ENCODE measurements around the gene LETMD1. TPM values are rescaled to one million over a fixed set of nuclear protein-coding genes. Genes with fewer than 3 reads are reported as not detected.

Gene LETMD1, protein sequence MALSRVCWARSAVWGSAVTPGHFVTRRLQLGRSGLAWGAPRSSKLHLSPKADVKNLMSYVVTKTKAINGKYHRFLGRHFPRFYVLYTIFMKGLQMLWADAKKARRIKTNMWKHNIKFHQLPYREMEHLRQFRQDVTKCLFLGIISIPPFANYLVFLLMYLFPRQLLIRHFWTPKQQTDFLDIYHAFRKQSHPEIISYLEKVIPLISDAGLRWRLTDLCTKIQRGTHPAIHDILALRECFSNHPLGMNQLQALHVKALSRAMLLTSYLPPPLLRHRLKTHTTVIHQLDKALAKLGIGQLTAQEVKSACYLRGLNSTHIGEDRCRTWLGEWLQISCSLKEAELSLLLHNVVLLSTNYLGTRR
- 53.6 and 58.4 TPM in 2 replicates for total RNA-seq

DNA sequence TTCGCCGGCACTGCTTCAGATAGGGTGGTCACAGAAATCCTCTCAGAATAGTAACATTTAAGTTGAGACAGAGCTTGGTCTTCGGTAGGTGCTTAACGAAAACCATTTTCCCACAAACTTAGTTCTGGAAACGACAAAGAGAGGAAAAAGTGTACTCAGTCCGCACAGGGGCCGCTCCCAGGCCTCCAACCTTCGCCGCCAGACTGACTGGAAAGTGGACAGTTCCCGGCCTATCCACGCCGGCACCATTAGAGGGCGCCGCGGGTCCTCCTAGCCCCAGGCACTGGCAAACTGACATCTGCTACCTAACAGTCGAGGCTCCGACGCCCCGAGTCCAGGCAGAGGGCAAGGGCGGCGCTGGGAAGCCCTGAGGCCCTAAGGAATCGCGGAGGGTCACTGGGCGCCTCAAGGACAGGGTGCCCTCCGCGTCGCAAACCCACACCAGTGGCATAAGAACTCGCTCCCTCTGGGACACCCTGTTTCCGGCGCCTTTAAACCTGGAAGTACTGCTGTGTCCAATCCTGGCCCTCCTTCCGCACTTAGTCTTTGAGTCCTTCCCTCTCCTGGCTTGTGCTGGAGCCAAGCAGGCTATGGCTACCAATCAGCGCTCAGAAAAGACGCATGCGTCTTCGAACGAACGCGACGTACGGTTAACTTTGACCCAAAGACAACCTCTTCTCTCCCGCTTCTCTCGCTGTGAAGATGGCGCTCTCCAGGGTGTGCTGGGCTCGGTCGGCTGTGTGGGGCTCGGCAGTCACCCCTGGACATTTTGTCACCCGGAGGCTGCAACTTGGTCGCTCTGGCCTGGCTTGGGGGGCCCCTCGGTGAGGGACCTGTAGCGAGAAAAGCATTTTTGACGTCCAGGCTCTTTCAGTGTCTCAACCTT lies at the start of gene LETMD1:
TSS of gene LETMD1 (plus strand) at position 673 of the 886 bp plus-strand sequence. CDS start at position 703, 30 bp downstream.

DNA sequence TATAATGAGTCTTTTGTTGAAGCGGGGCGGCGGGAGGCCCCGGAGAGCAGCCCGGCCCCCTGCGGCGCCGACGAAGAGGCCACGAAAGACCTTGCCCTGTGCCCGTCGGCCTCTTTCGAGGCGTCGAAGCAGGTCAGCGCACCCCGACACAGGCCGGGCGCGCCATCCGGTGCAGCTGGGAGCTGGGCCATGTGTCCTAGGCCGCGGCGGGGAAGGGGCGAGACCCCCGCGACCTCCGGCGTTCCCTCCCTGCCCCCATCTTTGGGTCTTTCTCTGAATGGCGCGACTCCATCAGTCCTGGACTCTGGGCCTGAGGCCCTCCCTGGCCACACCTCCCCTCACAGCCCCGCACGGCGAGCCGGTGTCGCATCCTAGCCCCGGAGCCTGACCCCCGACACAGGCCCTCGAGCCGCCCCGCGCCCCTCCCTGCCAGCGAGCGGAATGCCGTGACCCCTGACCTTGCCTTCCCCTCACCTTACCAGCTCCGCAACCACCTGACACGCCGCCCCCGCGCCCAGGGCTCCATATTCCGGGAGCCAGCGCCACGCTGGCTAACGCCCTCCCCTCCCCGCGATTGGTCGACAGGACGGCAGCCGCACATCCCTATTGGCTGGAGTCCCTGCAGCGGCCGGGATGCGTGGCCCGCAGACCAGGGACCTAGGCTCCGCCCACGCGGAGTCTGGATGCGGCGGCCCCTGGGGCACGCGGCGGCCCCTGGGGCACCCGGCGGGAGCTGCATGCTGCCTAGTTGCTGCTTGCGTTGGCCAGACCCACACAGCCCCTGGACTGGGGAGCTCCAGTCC lies 22.1 kb upstream of the LETMD1 start, which contains the start of gene SLC11A2:
TSS of gene SLC11A2 (minus strand) at position 549 of the 803 bp plus-strand sequence. CDS start 15,656 bp downstream, outside the sequence.

DNA sequence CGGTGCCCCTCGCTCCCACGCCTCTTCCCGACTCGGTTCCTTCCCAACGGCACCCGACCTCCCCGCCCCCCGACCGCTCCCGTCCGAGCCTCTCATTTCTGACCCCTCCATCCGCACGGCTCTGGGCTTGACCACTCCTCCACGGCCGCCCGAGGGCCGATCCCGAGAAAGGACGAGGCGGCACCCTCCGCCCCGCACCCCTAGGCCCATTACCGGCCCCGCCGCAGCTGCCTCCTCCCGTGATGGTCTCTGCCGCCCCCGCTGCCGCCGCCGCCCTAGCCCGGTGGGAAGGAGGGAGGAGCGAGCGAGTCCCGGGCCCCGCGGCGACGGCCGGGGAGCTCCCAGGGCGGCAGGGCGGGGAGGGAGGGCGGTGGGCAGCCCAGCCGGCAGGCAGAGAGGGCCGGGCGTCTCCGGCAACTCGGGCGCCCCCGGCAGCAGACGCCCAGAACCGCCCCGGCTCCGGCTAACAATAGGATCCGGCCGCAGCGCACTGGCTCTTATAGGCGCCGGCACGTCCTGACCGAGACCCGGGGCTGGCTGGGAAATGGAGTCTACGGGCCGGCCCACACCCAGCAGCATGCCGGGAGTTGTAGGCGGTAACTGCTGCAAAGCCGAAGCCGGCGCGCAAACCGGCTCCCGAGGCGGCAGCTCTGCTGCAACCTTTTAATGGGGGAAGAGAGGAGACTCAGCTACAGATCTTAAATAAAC lies 35.2 kb downstream of the LETMD1 start, which contains the start of gene CSRNP2:
TSS of gene CSRNP2 (minus strand) at position 471 of the 708 bp plus-strand sequence. CDS start 7,035 bp downstream, outside the sequence.

Other genes with a start within 250 kb of the LETMD1 start
- gene TMPRSS12, start 205.4 kb upstream of the LETMD1 start, total RNA-seq: not detected in 2 replicates
- not detected in 2 replicates for gene HIGD1C, start 95.8 kb upstream of the LETMD1 start, total RNA-seq
- 67.4 and 75.1 TPM in 2 replicates for gene SLC11A2, start 21.9 kb upstream of the LETMD1 start, total RNA-seq
- 9.4 and 15.0 TPM in 2 replicates for gene CSRNP2, start 35.3 kb downstream of the LETMD1 start, total RNA-seq
- gene TFCP2, start 124.8 kb downstream of the LETMD1 start, total RNA-seq: 5.8 and 8.0 TPM in 2 replicates
- 1.1 and 1.8 TPM in 2 replicates for gene POU6F1, start 169.7 kb downstream of the LETMD1 start, total RNA-seq
- 53.8 and 54.2 TPM in 2 replicates for gene DAZAP2, start 190.5 kb downstream of the LETMD1 start, total RNA-seq
- gene SMAGP, start 222.1 kb downstream of the LETMD1 start, total RNA-seq: 2.0 and 2.6 TPM in 2 replicates